HEK293T (cell line): ENCODE results near the gene ZNF574.

Source experiments
- CTCF ChIA-PET: fragments of 350-600 bp; formaldehyde crosslinking; extraction: SDS; loops from one replicate; lab custom pipeline; 2021; ENCODE audit warnings: antibody characterized with exemption, inconsistent platforms; lab: Yijun Ruan, JAX
- POLR2A ChIA-PET: fragments of 350-600 bp; formaldehyde crosslinking; extraction: SDS; loops from one replicate; lab custom pipeline; 2020; ENCODE audit warnings: antibody characterized with exemption, inconsistent platforms; lab: Yijun Ruan, JAX
- DNase-seq: peaks from one replicate; pipeline ENCODE4 v3.0.0; 2012; ENCODE audit warnings: mixed read lengths; ENCODE audit errors: extremely low spot score
- ARNT ChIP-seq: fragments of 450-650 bp; IDR thresholded peaks from 2 replicates; pipeline ENCODE4 v1.6.1; 2017; ENCODE audit warnings: mild to moderate bottlenecking
- BHLHE40 ChIP-seq: fragments of 450-650 bp; IDR thresholded peaks from 2 replicates; pipeline ENCODE4 v1.6.1; 2016; ENCODE audit warnings: mild to moderate bottlenecking, moderate library complexity, borderline replicate concordance
- CTBP1 ChIP-seq: fragments of 450-650 bp; IDR thresholded peaks from 2 replicates; pipeline ENCODE4 v1.6.1; 2016; ENCODE audit warnings: borderline replicate concordance
- ELF4 ChIP-seq: fragments of 450-650 bp; IDR thresholded peaks from 2 replicates; pipeline ENCODE4 v1.6.1; 2017; ENCODE audit warnings: antibody characterized with exemption
- FOXA1 ChIP-seq: fragments of 450-650 bp; IDR thresholded peaks from 2 replicates; pipeline ENCODE4 v1.6.1; 2016; ENCODE audit warnings: mild to moderate bottlenecking
- FOXK2 ChIP-seq: fragments of 450-650 bp; IDR thresholded peaks from 2 replicates; pipeline ENCODE4 v1.6.1; 2016; ENCODE audit warnings: mild to moderate bottlenecking
- FOXM1 ChIP-seq: fragments of 450-650 bp; IDR thresholded peaks from 2 replicates; pipeline ENCODE4 v1.6.1; 2017; ENCODE audit warnings: mild to moderate bottlenecking, borderline replicate concordance
- HDGF ChIP-seq: fragments of 450-650 bp; IDR thresholded peaks from 2 replicates; pipeline ENCODE4 v1.6.1; 2017; ENCODE audit warnings: antibody characterized with exemption, borderline replicate concordance
- L3MBTL2 ChIP-seq: fragments of 450-650 bp; conservative IDR thresholded peaks from 2 replicates; pipeline ENCODE4 v1.6.1; 2016; ENCODE audit warnings: mild to moderate bottlenecking
- LEF1 ChIP-seq: fragments of 450-650 bp; IDR thresholded peaks from 2 replicates; pipeline ENCODE4 v1.6.1; 2017; ENCODE audit warnings: mild to moderate bottlenecking, borderline replicate concordance
- NFRKB ChIP-seq: fragments of 450-650 bp; IDR thresholded peaks from 2 replicates; pipeline ENCODE4 v1.6.1; 2016; ENCODE audit warnings: mild to moderate bottlenecking, moderate library complexity
- PKNOX1 ChIP-seq: fragments of 450-650 bp; IDR thresholded peaks from 2 replicates; pipeline ENCODE4 v1.6.1; 2016
- SP1 ChIP-seq: fragments of 450-650 bp; IDR thresholded peaks from 2 replicates; pipeline ENCODE4 v1.6.1; 2017
- SUZ12 ChIP-seq: fragments of 450-650 bp; IDR thresholded peaks from 2 replicates; pipeline ENCODE4 v1.6.1; 2016; ENCODE audit warnings: mild to moderate bottlenecking
- TARDBP ChIP-seq: fragments of 450-650 bp; IDR thresholded peaks from 2 replicates; pipeline ENCODE4 v1.6.1; 2016
- ZNF384 ChIP-seq: fragments of 450-650 bp; IDR thresholded peaks from 2 replicates; pipeline ENCODE4 v1.6.1; 2016

Gene ZNF574

GRCh38 chr19:42065051-42065450, 10.9 kb upstream of the ZNF574 start:
- CTCF ChIA-PET: interaction anchor here (0.7 kb wide), 1 partner anchor 37 kb away, joined by 3 read pairs; no protein-coding TSS in a partner anchor
- TF ChIP-seq BHLHE40 (no peak), SUZ12 (no peak), FOXM1 (no peak), TARDBP (no peak), CTBP1 (no peak), FOXK2 (no peak), FOXA1 (no peak), ELF4 (no peak), ARNT (no peak), HDGF (no peak), L3MBTL2 (no peak), PKNOX1 (no peak), ZNF384 (no peak), NFRKB (no peak), SP1 (no peak), LEF1 (no peak)
- POLR2A ChIA-PET: interaction anchor here (1.2 to 1.5 kb wide), 2 partner anchors 10 to 11 kb away, joined by 4 to 8 read pairs; partner anchors contain the start of gene ZNF574
- DNase-seq: no peak

- POLR2A ChIA-PET: interaction anchor here (1.2 to 1.5 kb wide), 2 partner anchors 9 to 11 kb away, joined by 4 to 8 read pairs; partner anchors contain the start of gene ZNF574
- TF ChIP-seq CTBP1: no peak
- no peak for TF ChIP-seq FOXM1
- no peak for TF ChIP-seq BHLHE40
- no peak for TF ChIP-seq SP1
- TF ChIP-seq LEF1: no peak
- TF ChIP-seq TARDBP: no peak
- TF ChIP-seq L3MBTL2: no peak
- TF ChIP-seq FOXK2: no peak
- no peak for TF ChIP-seq SUZ12
- no peak for TF ChIP-seq HDGF
- no peak for TF ChIP-seq ELF4
- no peak for TF ChIP-seq NFRKB
- no peak for TF ChIP-seq ARNT
- no peak for TF ChIP-seq PKNOX1
- no peak for TF ChIP-seq ZNF384
- no peak for DNase-seq
- CTCF ChIA-PET: no interaction called here
These were observed 10.5 kb upstream of the ZNF574 start for GRCh38 chr19:42065511-42065910.

- CTCF ChIA-PET: no interaction called here
- DNase-seq: peak; percentile 62
- POLR2A ChIA-PET: interaction anchor here (1.2 to 1.5 kb wide), 2 partner anchors 8 to 10 kb away, joined by 4 to 8 read pairs; partner anchors contain the start of gene ZNF574
- no peak for TF ChIP-seq SUZ12
- no peak for TF ChIP-seq FOXK2
- TF ChIP-seq PKNOX1: no peak
- TF ChIP-seq FOXA1: no peak
- TF ChIP-seq ARNT: no peak
- no peak for TF ChIP-seq ZNF384
- no peak for TF ChIP-seq BHLHE40
- no peak for TF ChIP-seq LEF1
- no peak for TF ChIP-seq ELF4
- no peak for TF ChIP-seq CTBP1
- no peak for TF ChIP-seq TARDBP
- TF ChIP-seq HDGF: no peak
These were observed 9.8 kb upstream of the ZNF574 start for GRCh38 chr19:42066075-42066754.

- POLR2A ChIA-PET: no interaction called here
These were observed 8.6 kb upstream of the ZNF574 start for GRCh38 chr19:42067315-42067888.

GRCh38 chr19:42068361-42068755, 7.6 kb upstream of the ZNF574 start:
- POLR2A ChIA-PET: no interaction called here
- no peak for DNase-seq
- no peak for TF ChIP-seq TARDBP
- no peak for TF ChIP-seq LEF1
- CTCF ChIA-PET: interaction anchor here (1.0 kb wide), 1 partner anchor 33 kb away, joined by 4 read pairs; no protein-coding TSS in a partner anchor

More at GRCh38 chr19:42067315-42067888, 8.6 kb upstream of the ZNF574 start:
- TF ChIP-seq ARNT: no peak
- TF ChIP-seq NFRKB: no peak
- no peak for TF ChIP-seq L3MBTL2
- TF ChIP-seq SP1: no peak
- no peak for TF ChIP-seq HDGF
- no peak for TF ChIP-seq ELF4
- TF ChIP-seq LEF1: no peak
- CTCF ChIA-PET: interaction anchor here (0.6 kb wide), 1 partner anchor 42 kb away, joined by 3 read pairs; no protein-coding TSS in a partner anchor
- DNase-seq: no peak
